ENCODE data around the gene CDKN1A. TPM values are rescaled to one million over a fixed set of nuclear protein-coding genes. Genes with fewer than 3 reads are reported as not detected.

The CDKN1A gene
- total and polyA plus RNA-seq, 10 of the 15 experiments (the other 5 are each of a cell fraction or from before 2014, with no cell fraction given): 25.2 to 637 (median 216) TPM

DNA sequence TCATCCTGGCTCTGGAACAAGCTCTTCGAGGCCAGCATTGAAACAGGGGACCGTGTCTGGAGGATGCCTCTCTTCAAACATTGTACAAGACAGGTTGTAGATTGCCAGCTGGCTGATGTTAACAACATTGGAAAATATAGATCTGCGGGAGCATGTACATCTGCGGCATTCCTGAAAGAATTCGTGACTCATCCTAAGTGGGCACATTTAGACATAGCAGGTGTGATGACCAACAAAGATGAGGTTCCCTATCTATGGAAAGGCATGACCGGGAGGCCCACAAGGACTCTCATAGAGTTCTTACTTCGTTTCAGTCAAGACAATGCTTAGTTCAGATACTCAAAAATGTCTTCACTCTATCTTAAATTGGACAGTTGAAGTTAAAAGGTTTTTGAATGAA lies 3.6 kb upstream of the CDKN1A start (continued):
- TF ChIP-seq PRDM15 (CRISPR knock-in tag; IDR thresholded peaks at IDR 0.05): no peak
- no peak for TF ChIP-seq RAD21 (IDR thresholded peaks at IDR 0.05; ENCODE audit: insufficient read depth, low read depth, low read length)
- TF ChIP-seq NR2C1 (IDR thresholded peaks at IDR 0.05): no peak
- TF ChIP-seq NFIC (IDR thresholded peaks at IDR 0.05; ENCODE audit: low read depth, low read length): no peak
- no peak for TF ChIP-seq IRF5 (IDR thresholded peaks at IDR 0.05; ENCODE audit: borderline replicate concordance)
- TF ChIP-seq FOXK2 (IDR thresholded peaks at IDR 0.05): no peak
- no peak for TF ChIP-seq TCF7 (IDR thresholded peaks at IDR 0.05; ENCODE audit: borderline replicate concordance)
